ENCODE data around the gene PLCZ1.

PLCZ1 gene

GRCh38 chr12:18752280-18752920, 14.6 kb upstream of the PLCZ1 start:
- TF ChIP-seq, protein P1, sequence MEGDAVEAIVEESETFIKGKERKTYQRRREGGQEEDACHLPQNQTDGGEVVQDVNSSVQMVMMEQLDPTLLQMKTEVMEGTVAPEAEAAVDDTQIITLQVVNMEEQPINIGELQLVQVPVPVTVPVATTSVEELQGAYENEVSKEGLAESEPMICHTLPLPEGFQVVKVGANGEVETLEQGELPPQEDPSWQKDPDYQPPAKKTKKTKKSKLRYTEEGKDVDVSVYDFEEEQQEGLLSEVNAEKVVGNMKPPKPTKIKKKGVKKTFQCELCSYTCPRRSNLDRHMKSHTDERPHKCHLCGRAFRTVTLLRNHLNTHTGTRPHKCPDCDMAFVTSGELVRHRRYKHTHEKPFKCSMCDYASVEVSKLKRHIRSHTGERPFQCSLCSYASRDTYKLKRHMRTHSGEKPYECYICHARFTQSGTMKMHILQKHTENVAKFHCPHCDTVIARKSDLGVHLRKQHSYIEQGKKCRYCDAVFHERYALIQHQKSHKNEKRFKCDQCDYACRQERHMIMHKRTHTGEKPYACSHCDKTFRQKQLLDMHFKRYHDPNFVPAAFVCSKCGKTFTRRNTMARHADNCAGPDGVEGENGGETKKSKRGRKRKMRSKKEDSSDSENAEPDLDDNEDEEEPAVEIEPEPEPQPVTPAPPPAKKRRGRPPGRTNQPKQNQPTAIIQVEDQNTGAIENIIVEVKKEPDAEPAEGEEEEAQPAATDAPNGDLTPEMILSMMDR (IDR thresholded peaks at IDR 0.05; ENCODE audit: low read depth, low read length, missing control alignments): no peak
- no peak overlapping the region for H3K4me3 ChIP-seq (ENCODE audit: low read depth, low read length)
- DNase-seq (ENCODE audit: low read depth): no peak

- TF ChIP-seq, protein P1 (IDR thresholded peaks at IDR 0.05; ENCODE audit: low read depth, low read length, missing control alignments): no peak
- DNase-seq (ENCODE audit: low read depth): no peak
- no peak overlapping the region for H3K4me3 ChIP-seq (ENCODE audit: low read depth, low read length)
These were observed 14.1 kb upstream of the PLCZ1 start for GRCh38 chr12:18751866-18752265.

GRCh38 chr12:18750085-18750484, 12.3 kb upstream of the PLCZ1 start:
- TF ChIP-seq, protein P1 (IDR thresholded peaks at IDR 0.05; ENCODE audit: low read depth, low read length, missing control alignments): no peak
- no peak for DNase-seq (ENCODE audit: low read depth)
- no peak overlapping the region for H3K4me3 ChIP-seq (ENCODE audit: low read depth, low read length)

DNA sequence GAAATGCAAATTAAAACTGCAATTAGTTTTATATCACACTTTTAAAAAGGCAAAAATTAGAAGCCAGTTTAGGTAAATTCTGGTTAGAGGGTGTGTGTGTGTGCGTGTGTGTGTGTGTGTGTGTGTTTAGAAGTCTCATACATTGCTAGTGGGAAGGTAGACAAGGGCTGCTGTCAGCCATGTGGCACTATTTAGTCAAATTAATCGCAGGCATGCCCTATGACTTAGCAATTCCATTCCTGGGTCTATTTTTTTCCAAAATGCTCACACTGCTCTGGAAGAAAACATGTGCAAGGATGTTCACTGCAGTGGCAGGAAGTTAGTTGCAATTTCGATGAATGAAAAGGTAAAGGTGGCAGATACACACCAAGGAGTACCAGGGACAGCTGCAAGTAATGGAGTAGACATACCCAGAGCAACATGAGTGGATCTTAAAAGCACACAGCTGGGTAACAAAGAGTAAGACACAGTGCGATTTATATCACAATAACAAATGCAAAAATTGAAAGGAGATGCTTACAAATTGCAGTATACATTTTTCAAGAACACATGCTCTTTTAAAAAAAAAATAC, 11.7 kb upstream of the PLCZ1 start:
- TF ChIP-seq, protein P1 (IDR thresholded peaks at IDR 0.05; ENCODE audit: low read depth, low read length, missing control alignments): no peak

GRCh38 chr12:18747895-18748294, 10.1 kb upstream of the PLCZ1 start:
- DNase-seq (ENCODE audit: low read depth): no peak
- no peak overlapping the region for H3K4me3 ChIP-seq (ENCODE audit: low read depth, low read length)

More for the DNA sequence above, 11.7 kb upstream of the PLCZ1 start:
- H3K4me3 ChIP-seq (ENCODE audit: low read depth, low read length): no peak overlapping the region
- DNase-seq (ENCODE audit: low read depth): no peak

GRCh38 chr12:18731156-18731555, 6.7 kb downstream of the PLCZ1 start:
- no peak for DNase-seq (ENCODE audit: low read depth)
- H3K4me3 ChIP-seq (ENCODE audit: low read depth, low read length): no peak overlapping the region
- TF ChIP-seq, protein P1 (IDR thresholded peaks at IDR 0.05; ENCODE audit: low read depth, low read length, missing control alignments): no peak

More at GRCh38 chr12:18747895-18748294, 10.1 kb upstream of the PLCZ1 start:
- TF ChIP-seq, protein P1 (IDR thresholded peaks at IDR 0.05; ENCODE audit: low read depth, low read length, missing control alignments): no peak

GRCh38 chr12:18723752-18724151, 14.1 kb downstream of the PLCZ1 start:
- H3K4me3 ChIP-seq (ENCODE audit: low read depth, low read length): no peak overlapping the region
- DNase-seq (ENCODE audit: low read depth): no peak
- TF ChIP-seq, protein P1 (IDR thresholded peaks at IDR 0.05; ENCODE audit: low read depth, low read length, missing control alignments): no peak
